WTC11 (cell line): ENCODE measurements around the gene GLT6D1.

Experiments used
- CBFB ChIP-seq: sonication (generic); formaldehyde crosslinking; IDR thresholded peaks from 2 replicates; pipeline ENCODE4 v1.8.1; 2022; ENCODE audit warnings: mild to moderate bottlenecking, low read depth, missing genetic modification reagents
- ESRRA ChIP-seq: sonication (generic); formaldehyde crosslinking; IDR thresholded peaks from 2 replicates; pipeline ENCODE4 v1.8.1; 2022; ENCODE audit warnings: mild to moderate bottlenecking, missing genetic modification reagents, borderline replicate concordance
- JUN ChIP-seq: sonication (generic); formaldehyde crosslinking; IDR thresholded peaks from 2 replicates; pipeline ENCODE4 v1.8.0; 2023; ENCODE audit warnings: mild to moderate bottlenecking, missing genetic modification reagents
- KAT7 ChIP-seq: sonication (generic); formaldehyde crosslinking; IDR thresholded peaks from 2 replicates; pipeline ENCODE4 v1.8.1; 2023; ENCODE audit warnings: missing genetic modification reagents, mild to moderate bottlenecking, borderline replicate concordance
- NFE2L1 ChIP-seq: sonication (generic); formaldehyde crosslinking; IDR thresholded peaks from 2 replicates; pipeline ENCODE4 v1.8.1; 2023; ENCODE audit warnings: missing genetic modification reagents
- SMAD4 ChIP-seq: sonication (generic); formaldehyde crosslinking; IDR thresholded peaks from 2 replicates; pipeline ENCODE4 v1.8.0; 2022; ENCODE audit warnings: mild to moderate bottlenecking, missing genetic modification reagents
- SP1 ChIP-seq: sonication (generic); formaldehyde crosslinking; conservative IDR thresholded peaks from 2 replicates; pipeline ENCODE4 v1.8.1; 2022; ENCODE audit warnings: missing genetic modification reagents
- TP53 ChIP-seq: sonication (generic); formaldehyde crosslinking; IDR thresholded peaks from 2 replicates; pipeline ENCODE4 v1.8.1; 2023; ENCODE audit warnings: mild to moderate bottlenecking, missing genetic modification reagents
- ZNF121 ChIP-seq: sonication (generic); formaldehyde crosslinking; IDR thresholded peaks from 2 replicates; pipeline ENCODE4 v1.8.0; 2023; ENCODE audit warnings: missing genetic modification reagents
- TF ChIP-seq, protein P1 (sequence below): fragments of 200-600 bp; IDR thresholded peaks from 2 replicates; pipeline ENCODE4 v1.8.0; 2022; ENCODE audit warnings: antibody characterized with exemption
- TF ChIP-seq, protein P2 (sequence below): sonication (generic); formaldehyde crosslinking; conservative IDR thresholded peaks from 2 replicates; pipeline ENCODE4 v1.8.1; 2022; ENCODE audit warnings: mild to moderate bottlenecking, missing genetic modification reagents
- TF ChIP-seq, protein P3 (sequence below): sonication (generic); formaldehyde crosslinking; IDR thresholded peaks from 2 replicates; pipeline ENCODE4 v1.8.0; 2022; ENCODE audit warnings: mild to moderate bottlenecking, missing genetic modification reagents
- TF ChIP-seq, protein P4 (sequence below): sonication (generic); formaldehyde crosslinking; IDR thresholded peaks from 2 replicates; pipeline ENCODE4 v1.8.1; 2023; ENCODE audit warnings: mild to moderate bottlenecking, missing genetic modification reagents, moderate library complexity
- TF ChIP-seq, protein P5 (sequence below): sonication (generic); formaldehyde crosslinking; IDR thresholded peaks from 2 replicates; pipeline ENCODE4 v1.8.1; 2023; ENCODE audit warnings: mild to moderate bottlenecking, missing genetic modification reagents, borderline replicate concordance

DNA sequence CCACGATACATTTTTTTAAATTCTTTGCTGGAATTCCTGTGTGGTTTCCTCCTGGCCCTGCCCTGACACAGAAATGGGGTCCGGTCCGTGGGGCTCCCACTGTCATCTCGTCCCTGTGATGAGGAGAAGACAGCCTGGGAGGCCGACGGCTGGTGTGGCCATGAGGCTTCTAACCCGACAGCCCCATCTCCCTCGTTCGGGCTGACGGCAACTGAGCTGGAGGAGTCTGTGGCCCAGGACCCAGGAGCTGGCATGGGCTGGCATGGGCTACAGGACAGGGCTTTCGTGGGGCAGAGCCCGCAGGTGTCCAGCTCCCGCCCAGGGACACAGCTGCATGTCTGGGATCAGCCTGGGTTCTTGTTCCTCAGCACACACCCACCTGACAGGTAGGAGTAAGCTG is 37.6 kb upstream of the GLT6D1 start:
- TF ChIP-seq JUN (CRISPR knock-in tag) (no peak), NFE2L1 (CRISPR knock-in tag) (no peak), KAT7 (CRISPR knock-in tag) (no peak), SP1 (CRISPR knock-in tag) (no peak), CBFB (no peak), ESRRA (CRISPR knock-in tag) (no peak), ZNF121 (CRISPR knock-in tag) (no peak), TP53 (CRISPR knock-in tag) (no peak), SMAD4 (CRISPR knock-in tag) (no peak)
- TF ChIP-seq, protein P1, sequence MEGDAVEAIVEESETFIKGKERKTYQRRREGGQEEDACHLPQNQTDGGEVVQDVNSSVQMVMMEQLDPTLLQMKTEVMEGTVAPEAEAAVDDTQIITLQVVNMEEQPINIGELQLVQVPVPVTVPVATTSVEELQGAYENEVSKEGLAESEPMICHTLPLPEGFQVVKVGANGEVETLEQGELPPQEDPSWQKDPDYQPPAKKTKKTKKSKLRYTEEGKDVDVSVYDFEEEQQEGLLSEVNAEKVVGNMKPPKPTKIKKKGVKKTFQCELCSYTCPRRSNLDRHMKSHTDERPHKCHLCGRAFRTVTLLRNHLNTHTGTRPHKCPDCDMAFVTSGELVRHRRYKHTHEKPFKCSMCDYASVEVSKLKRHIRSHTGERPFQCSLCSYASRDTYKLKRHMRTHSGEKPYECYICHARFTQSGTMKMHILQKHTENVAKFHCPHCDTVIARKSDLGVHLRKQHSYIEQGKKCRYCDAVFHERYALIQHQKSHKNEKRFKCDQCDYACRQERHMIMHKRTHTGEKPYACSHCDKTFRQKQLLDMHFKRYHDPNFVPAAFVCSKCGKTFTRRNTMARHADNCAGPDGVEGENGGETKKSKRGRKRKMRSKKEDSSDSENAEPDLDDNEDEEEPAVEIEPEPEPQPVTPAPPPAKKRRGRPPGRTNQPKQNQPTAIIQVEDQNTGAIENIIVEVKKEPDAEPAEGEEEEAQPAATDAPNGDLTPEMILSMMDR, result no peak
- TF ChIP-seq, protein P2, sequence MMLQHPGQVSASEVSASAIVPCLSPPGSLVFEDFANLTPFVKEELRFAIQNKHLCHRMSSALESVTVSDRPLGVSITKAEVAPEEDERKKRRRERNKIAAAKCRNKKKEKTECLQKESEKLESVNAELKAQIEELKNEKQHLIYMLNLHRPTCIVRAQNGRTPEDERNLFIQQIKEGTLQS, result no peak
- TF ChIP-seq, protein P3, sequence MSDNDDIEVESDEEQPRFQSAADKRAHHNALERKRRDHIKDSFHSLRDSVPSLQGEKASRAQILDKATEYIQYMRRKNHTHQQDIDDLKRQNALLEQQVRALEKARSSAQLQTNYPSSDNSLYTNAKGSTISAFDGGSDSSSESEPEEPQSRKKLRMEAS (CRISPR knock-in tag), result no peak
- TF ChIP-seq, protein P4, sequence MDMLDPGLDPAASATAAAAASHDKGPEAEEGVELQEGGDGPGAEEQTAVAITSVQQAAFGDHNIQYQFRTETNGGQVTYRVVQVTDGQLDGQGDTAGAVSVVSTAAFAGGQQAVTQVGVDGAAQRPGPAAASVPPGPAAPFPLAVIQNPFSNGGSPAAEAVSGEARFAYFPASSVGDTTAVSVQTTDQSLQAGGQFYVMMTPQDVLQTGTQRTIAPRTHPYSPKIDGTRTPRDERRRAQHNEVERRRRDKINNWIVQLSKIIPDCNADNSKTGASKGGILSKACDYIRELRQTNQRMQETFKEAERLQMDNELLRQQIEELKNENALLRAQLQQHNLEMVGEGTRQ (CRISPR knock-in tag), result no peak
- TF ChIP-seq, protein P5, sequence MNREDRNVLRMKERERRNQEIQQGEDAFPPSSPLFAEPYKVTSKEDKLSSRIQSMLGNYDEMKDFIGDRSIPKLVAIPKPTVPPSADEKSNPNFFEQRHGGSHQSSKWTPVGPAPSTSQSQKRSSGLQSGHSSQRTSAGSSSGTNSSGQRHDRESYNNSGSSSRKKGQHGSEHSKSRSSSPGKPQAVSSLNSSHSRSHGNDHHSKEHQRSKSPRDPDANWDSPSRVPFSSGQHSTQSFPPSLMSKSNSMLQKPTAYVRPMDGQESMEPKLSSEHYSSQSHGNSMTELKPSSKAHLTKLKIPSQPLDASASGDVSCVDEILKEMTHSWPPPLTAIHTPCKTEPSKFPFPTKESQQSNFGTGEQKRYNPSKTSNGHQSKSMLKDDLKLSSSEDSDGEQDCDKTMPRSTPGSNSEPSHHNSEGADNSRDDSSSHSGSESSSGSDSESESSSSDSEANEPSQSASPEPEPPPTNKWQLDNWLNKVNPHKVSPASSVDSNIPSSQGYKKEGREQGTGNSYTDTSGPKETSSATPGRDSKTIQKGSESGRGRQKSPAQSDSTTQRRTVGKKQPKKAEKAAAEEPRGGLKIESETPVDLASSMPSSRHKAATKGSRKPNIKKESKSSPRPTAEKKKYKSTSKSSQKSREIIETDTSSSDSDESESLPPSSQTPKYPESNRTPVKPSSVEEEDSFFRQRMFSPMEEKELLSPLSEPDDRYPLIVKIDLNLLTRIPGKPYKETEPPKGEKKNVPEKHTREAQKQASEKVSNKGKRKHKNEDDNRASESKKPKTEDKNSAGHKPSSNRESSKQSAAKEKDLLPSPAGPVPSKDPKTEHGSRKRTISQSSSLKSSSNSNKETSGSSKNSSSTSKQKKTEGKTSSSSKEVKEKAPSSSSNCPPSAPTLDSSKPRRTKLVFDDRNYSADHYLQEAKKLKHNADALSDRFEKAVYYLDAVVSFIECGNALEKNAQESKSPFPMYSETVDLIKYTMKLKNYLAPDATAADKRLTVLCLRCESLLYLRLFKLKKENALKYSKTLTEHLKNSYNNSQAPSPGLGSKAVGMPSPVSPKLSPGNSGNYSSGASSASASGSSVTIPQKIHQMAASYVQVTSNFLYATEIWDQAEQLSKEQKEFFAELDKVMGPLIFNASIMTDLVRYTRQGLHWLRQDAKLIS (CRISPR knock-in tag), result no peak
